NCI-H128 (cell line): ENCODE measurements around the gene UNC80.
A peak's percentile ranks its signal among the peaks of the same experiment; 100 is the strongest.

Experiments used
- DNase-seq: peaks from one replicate; lab custom pipeline; 2025; ENCODE audit not compliant: unreplicated experiment; lab: John Stamatoyannopoulos, UW

UNC80 gene

GRCh38 chr2:209960676-209961630 lies 189.3 kb downstream of the UNC80 start:
- no peak for DNase-seq

- no peak for DNase-seq
Observed at GRCh38 chr2:209965723-209966122, 194.1 kb downstream of the UNC80 start.

GRCh38 chr2:209969692-209970091 lies 198.1 kb downstream of the UNC80 start:
- DNase-seq: no peak

GRCh38 chr2:209970271-209970670 lies 198.6 kb downstream of the UNC80 start:
- no peak for DNase-seq

- DNase-seq: no peak
Observed at GRCh38 chr2:209970711-209971110, 199.1 kb downstream of the UNC80 start.

- DNase-seq: no peak
Observed at GRCh38 chr2:209973328-209973727, 201.7 kb downstream of the UNC80 start.

GRCh38 chr2:209974576-209974975 lies 202.9 kb downstream of the UNC80 start:
- DNase-seq: no peak

- no peak for DNase-seq
Observed at GRCh38 chr2:209976698-209977385, 205.2 kb downstream of the UNC80 start.

- DNase-seq: peak; percentile 6
Observed at GRCh38 chr2:209977386-209978239, 206.0 kb downstream of the UNC80 start.

GRCh38 chr2:209984291-209984690 lies 212.7 kb downstream of the UNC80 start:
- DNase-seq: no peak

- DNase-seq: no peak
Observed at GRCh38 chr2:209985874-209986273, 214.2 kb downstream of the UNC80 start.

- DNase-seq: no peak
Observed at GRCh38 chr2:209986415-209986814, 214.8 kb downstream of the UNC80 start.

- no peak for DNase-seq
Observed at GRCh38 chr2:209988010-209988409, 216.4 kb downstream of the UNC80 start.

- DNase-seq: no peak
Observed at GRCh38 chr2:209990838-209991237, 219.2 kb downstream of the UNC80 start.

GRCh38 chr2:209993968-209994367 lies 222.3 kb downstream of the UNC80 start:
- DNase-seq: no peak

GRCh38 chr2:209998596-209998995 lies 227.0 kb downstream of the UNC80 start:
- no peak for DNase-seq

- DNase-seq: no peak
Observed at GRCh38 chr2:210000464-210001324, 229.1 kb downstream of the UNC80 start.

- peak; percentile 86 for DNase-seq
Observed at GRCh38 chr2:210002158-210003157, 230.8 kb downstream of the UNC80 start, which contains the start of gene RPE. RPE (plus strand) TSS chr2:210002638; CDS start chr2:210002662, 24 bp downstream.

- DNase-seq: no peak
Observed at GRCh38 chr2:210003359-210003758, 231.7 kb downstream of the UNC80 start.
